Esophagus mucosa (tissue), 1 donor: ENCODE data around the gene OR51M1. TPM values are rescaled to one million over a fixed set of nuclear protein-coding genes. Genes with fewer than 3 reads are reported as not detected.

ENCODE experiments used
- ATAC-seq: fragments of 200-7000 bp; cut with Tn5 transposase; one replicate; pipeline ENCODE4 v1.9.1; 2020
- total RNA-seq: library from RNA; stranded (reverse); gene quantifications from one replicate; pipeline ENCODE4 v1.2.4, GENCODE V29; 2023
- donor health status: DM: yes; HTN: yes; CAD: no.

The OR51M1 gene
- total RNA-seq, 1 donor from 2014 or later: not detected

GRCh38 chr11:5394091-5394490, 10.5 kb downstream of the OR51M1 start:
- ATAC-seq: no peak

- ATAC-seq: no peak
These were observed 15.3 kb downstream of the OR51M1 start for GRCh38 chr11:5398936-5399335.

GRCh38 chr11:5405173-5405572, 21.6 kb downstream of the OR51M1 start:
- no peak for ATAC-seq

GRCh38 chr11:5420993-5421392, 37.4 kb downstream of the OR51M1 start:
- no peak for ATAC-seq

- no peak for ATAC-seq
These were observed 38.2 kb downstream of the OR51M1 start, which contains the start of gene OR51Q1 for GRCh38 chr11:5421811-5422210. Gene OR51Q1, plus strand, starts transcription at chr11:5422111. Its CDS starts 90 bp downstream, at chr11:5422201.

- no peak for ATAC-seq
These were observed 39.5 kb downstream of the OR51M1 start for GRCh38 chr11:5423131-5423530.

GRCh38 chr11:5441414-5441813, 57.8 kb downstream of the OR51M1 start, which contains the start of gene OR51I1:
Gene OR51I1, minus strand, starts transcription at chr11:5441514. Its CDS starts 0 bp downstream, at chr11:5441514.
- ATAC-seq: no peak

Other genes starting within 250 kb of the OR51M1 start
- gene OR52A5, start 245.5 kb upstream of the OR51M1 start, total RNA-seq: not detected
- not detected for gene OR52A1, start 229.1 kb upstream of the OR51M1 start, total RNA-seq
- not detected for gene OR51V1, start 183.1 kb upstream of the OR51M1 start, total RNA-seq
- 20.2 TPM for gene HBB, start 156.7 kb upstream of the OR51M1 start, total RNA-seq
- gene HBD, start 149.3 kb upstream of the OR51M1 start, total RNA-seq: not detected
- gene HBG1, start 134.0 kb upstream of the OR51M1 start, total RNA-seq: not detected
- gene HBG2, start 129.0 kb upstream of the OR51M1 start, total RNA-seq: not detected
- gene HBE1, start 113.9 kb upstream of the OR51M1 start, total RNA-seq: not detected
- gene OR51B4, start 81.9 kb upstream of the OR51M1 start, total RNA-seq: not detected
- not detected for gene OR51B2, start 59.5 kb upstream of the OR51M1 start, total RNA-seq
- gene OR51B5, start 40.3 kb upstream of the OR51M1 start, total RNA-seq: not detected
- not detected for gene OR51B6, start 32.3 kb upstream of the OR51M1 start, total RNA-seq
- gene OR51Q1, start 38.3 kb downstream of the OR51M1 start, total RNA-seq: not detected
- gene OR51I1, start 57.7 kb downstream of the OR51M1 start, total RNA-seq: not detected
- not detected for gene OR51I2, start 65.5 kb downstream of the OR51M1 start, total RNA-seq
- not detected for gene OR52D1, start 104.9 kb downstream of the OR51M1 start, total RNA-seq
- gene UBQLN3, start 126.1 kb downstream of the OR51M1 start, total RNA-seq: not detected
- 0.08 TPM for gene UBQLNL, start 132.9 kb downstream of the OR51M1 start, total RNA-seq
- not detected for gene OR52H1, start 164.7 kb downstream of the OR51M1 start, total RNA-seq
- not detected for gene OR52B6, start 197.1 kb downstream of the OR51M1 start, total RNA-seq
- 7.7 TPM for gene TRIM6, start 212.8 kb downstream of the OR51M1 start, total RNA-seq
- gene TRIM34, start 241.2 kb downstream of the OR51M1 start, total RNA-seq: 4.0 TPM